ENCODE results near the gene MCIDAS.

MCIDAS gene

DNA sequence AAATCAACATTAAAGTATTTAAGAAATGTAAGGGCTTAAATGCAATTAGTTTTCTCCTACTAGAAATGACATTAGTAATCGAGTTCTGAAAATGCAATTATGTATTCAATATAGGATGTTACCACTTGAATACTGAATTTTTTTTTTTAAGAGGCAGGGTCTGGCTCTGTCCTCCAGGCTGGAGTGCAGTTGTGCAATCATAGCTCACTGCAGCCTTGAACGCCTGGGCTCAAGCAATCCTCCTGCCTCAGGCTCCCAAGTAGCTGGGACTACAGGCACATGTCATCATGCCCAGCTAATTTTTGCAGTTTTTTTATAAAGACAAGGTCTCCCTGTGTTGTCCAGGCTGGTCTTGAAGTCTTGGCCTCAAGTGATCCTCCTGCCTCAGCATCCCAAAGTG is 55.6 kb downstream of the MCIDAS start:
- no peak for DNase-seq (ENCODE audit: extremely low read depth, insufficient read length)
- no peak overlapping the region for H3K4me3 ChIP-seq (replicated peaks; ENCODE audit: low read depth, low read length)
- peaks cover 5% of the 10 kb centered on the region for H3K27me3 ChIP-seq (replicated peaks; ENCODE audit: control insufficient read depth, insufficient read depth, low read length)
- no peaks in the 10 kb centered on the region for H3K36me3 ChIP-seq (ENCODE audit: control insufficient read depth, insufficient read depth, low read length)
- TF ChIP-seq, protein P1, sequence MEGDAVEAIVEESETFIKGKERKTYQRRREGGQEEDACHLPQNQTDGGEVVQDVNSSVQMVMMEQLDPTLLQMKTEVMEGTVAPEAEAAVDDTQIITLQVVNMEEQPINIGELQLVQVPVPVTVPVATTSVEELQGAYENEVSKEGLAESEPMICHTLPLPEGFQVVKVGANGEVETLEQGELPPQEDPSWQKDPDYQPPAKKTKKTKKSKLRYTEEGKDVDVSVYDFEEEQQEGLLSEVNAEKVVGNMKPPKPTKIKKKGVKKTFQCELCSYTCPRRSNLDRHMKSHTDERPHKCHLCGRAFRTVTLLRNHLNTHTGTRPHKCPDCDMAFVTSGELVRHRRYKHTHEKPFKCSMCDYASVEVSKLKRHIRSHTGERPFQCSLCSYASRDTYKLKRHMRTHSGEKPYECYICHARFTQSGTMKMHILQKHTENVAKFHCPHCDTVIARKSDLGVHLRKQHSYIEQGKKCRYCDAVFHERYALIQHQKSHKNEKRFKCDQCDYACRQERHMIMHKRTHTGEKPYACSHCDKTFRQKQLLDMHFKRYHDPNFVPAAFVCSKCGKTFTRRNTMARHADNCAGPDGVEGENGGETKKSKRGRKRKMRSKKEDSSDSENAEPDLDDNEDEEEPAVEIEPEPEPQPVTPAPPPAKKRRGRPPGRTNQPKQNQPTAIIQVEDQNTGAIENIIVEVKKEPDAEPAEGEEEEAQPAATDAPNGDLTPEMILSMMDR (IDR thresholded peaks at IDR 0.05; ENCODE audit: insufficient read depth, low read length, poor library complexity, severe bottlenecking): no peak

All from GM06990 (cell line).